GM10266 (cell line): Measurements from ENCODE around the gene ANGPTL4.

Source experiments
- DNase-seq: peaks from one replicate; pipeline ENCODE4 v3.0.0; 2012; ENCODE audit errors: extremely low spot score
- CTCF ChIP-seq: IDR thresholded peaks from 2 replicates; pipeline ENCODE4 v1.5.1; 2012; ENCODE audit warnings: mild to moderate bottlenecking, low read depth; ENCODE audit not compliant: control insufficient read depth, insufficient read depth; ENCODE audit errors: missing control alignments

The ANGPTL4 gene

DNA sequence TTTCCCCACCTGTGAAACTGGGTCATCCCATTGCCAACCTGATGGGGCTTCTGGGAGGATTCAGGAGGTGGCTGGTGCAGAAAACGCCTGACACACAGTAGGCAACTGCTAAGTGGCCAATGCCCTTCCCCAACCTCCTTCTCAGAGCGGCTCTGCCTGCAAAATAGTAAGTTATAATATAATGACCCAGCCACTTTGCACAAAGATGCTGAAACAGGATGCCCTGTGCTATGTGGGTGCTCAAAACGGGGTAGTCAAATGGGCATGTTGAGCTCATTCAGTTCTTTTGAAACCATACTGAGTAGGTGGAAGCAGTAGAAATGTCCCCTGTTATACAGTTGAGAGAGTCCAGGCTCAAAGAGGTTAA lies 49.7 kb downstream of the ANGPTL4 start:
- no peak for DNase-seq
- TF ChIP-seq CTCF, result no peak

GRCh38 chr19:8416796-8417195 lies 52.8 kb downstream of the ANGPTL4 start:
- TF ChIP-seq CTCF, result no peak
- no peak for DNase-seq

DNA sequence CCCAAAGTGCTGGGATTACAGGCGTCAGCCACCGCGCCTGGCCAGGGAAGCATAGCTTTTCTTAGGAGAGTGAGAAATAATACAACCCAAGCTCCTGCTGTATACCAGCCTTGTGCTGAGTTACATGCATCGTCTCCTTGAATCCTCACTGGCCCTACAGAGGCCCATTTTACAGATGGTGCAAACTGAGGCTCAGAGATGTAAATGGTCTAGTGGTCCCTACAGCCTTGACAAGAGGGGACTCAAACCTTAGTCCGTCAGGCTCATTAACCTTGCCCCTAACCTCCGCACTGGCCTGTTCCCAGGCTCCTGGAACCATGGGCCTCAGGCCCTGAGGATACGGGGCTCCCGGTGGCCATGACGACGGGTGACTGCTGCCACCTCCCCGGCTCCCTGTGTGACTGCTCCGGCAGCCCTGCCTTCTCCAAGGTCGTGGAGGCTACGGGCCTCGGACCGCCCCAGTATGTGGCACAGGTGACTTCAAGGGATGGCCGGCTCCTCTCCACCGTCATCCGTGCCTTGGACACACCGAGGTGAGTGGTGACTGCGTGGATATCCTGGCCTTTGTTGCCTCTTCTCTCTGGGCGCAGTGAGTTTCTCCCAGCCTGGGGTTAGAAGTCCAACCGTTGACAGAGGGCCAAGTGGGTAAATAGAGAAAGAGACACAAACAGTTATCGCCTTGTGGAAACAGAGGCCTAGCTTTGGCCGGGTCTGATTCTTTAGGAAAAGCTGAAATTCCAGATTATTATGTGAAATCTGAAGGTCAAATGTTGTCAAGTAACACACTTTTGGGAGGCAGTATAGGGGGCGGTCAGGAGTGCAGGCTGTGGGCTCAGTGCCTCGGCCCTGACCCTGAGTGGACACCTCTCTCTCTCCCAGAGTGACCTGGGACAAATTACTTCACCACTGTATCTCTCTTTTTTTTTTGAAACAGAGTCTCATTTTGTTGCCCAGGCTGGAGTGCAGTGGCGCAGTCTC lies 57.8 kb downstream of the ANGPTL4 start:
- no peak for TF ChIP-seq CTCF
- DNase-seq, result no peak

GRCh38 chr19:8423817-8424223 lies 59.9 kb downstream of the ANGPTL4 start:
- TF ChIP-seq CTCF, result no peak
- DNase-seq, result no peak
